Fibroblast of lung (primary cell): ENCODE results near the gene WDR26. TPM values are rescaled to one million over a fixed set of nuclear protein-coding genes. Genes with fewer than 3 reads are reported as not detected.

Source experiments
- DNase-seq, 2 donors: peaks; one replicate each; pipeline versions ENCODE4 v3.0.0 to v3.0.0-alpha.2; 2010; ENCODE audit warnings: low read depth in 2 of 2
- H2AFZ ChIP-seq: 2 replicates; pipeline ENCODE4 v1.5.1; 2012; ENCODE audit warnings: low read length, control low read depth, inconsistent platforms
- H3K27ac ChIP-seq: 2 replicates; pipeline ENCODE4 v1.5.1; 2011; ENCODE audit warnings: low read length, control low read depth; ENCODE audit not compliant: insufficient read depth
- H3K27me3 ChIP-seq: 2 replicates; pipeline ENCODE4 v1.5.1; 2011; ENCODE audit warnings: mild to moderate bottlenecking, low read length; ENCODE audit not compliant: control insufficient read depth, insufficient read depth
- H3K36me3 ChIP-seq: 2 replicates; pipeline ENCODE4 v1.5.1; 2011; ENCODE audit warnings: low read length; ENCODE audit not compliant: control insufficient read depth, insufficient read depth
- H3K4me1 ChIP-seq: 2 replicates; pipeline ENCODE4 v1.5.1; 2011; ENCODE audit warnings: low read length; ENCODE audit not compliant: control insufficient read depth, insufficient read depth; ENCODE audit errors: extremely low read depth
- H3K4me2 ChIP-seq: 2 replicates; pipeline ENCODE4 v1.5.1; 2011; ENCODE audit warnings: low read length, control low read depth; ENCODE audit not compliant: insufficient read depth; ENCODE audit errors: extremely low read depth
- H3K4me3 ChIP-seq, 4 experiments: fragments of 200-600 bp in 1 of 4; sonication (generic) in 1 of 4; replicated peaks in 1 of 4; 2 replicates each; pipeline ENCODE4 v1.5.1; 2011 to 2016; ENCODE audit warnings: low read length in 4 of 4, low read depth in 3 of 4, mild to moderate bottlenecking in 3 of 4, control low read depth in 2 of 4, inconsistent platforms in 1 of 4, mixed read lengths in 1 of 4; ENCODE audit not compliant: insufficient read depth in 1 of 4; ENCODE audit errors: control extremely low read depth in 1 of 4
- H3K79me2 ChIP-seq: 2 replicates; pipeline ENCODE4 v1.5.1; 2012; ENCODE audit warnings: mild to moderate bottlenecking, low read length, inconsistent platforms; ENCODE audit not compliant: control insufficient read depth, insufficient read depth
- H3K9ac ChIP-seq: 2 replicates; pipeline ENCODE4 v1.5.1; 2011; ENCODE audit warnings: mild to moderate bottlenecking, low read length, control low read depth; ENCODE audit not compliant: insufficient read depth
- H3K9me3 ChIP-seq: 2 replicates; pipeline ENCODE4 v1.5.1; 2012; ENCODE audit warnings: low read depth, low read length; ENCODE audit not compliant: control insufficient read depth, insufficient read depth
- H4K20me1 ChIP-seq: 2 replicates; pipeline ENCODE4 v1.5.1; 2011; ENCODE audit warnings: low read length; ENCODE audit not compliant: control insufficient read depth, insufficient read depth; ENCODE audit errors: extremely low read depth
- EZH2 ChIP-seq: IDR thresholded peaks from 2 replicates; pipeline ENCODE4 v1.5.1; 2012; ENCODE audit warnings: low read length, control low read depth, mild to moderate bottlenecking; ENCODE audit errors: missing control alignments
- polyA plus RNA-seq, 2 donors: library from polyadenylated mRNA; depleted of rRNA in 1 of 2; stranded (reverse) in 1 of 2; unstranded in 1 of 2; fragments of >200 nt; gene quantifications; 2 replicates each; pipeline ENCODE4 v1.2.1, GENCODE V29; 2011 to 2012; ENCODE audit warnings: missing spikeins in 1 of 2
- total RNA-seq: library from RNA; depleted of rRNA; stranded (reverse); fragments of >200 nt; gene quantifications from 2 replicates; pipeline ENCODE4 v1.2.1, GENCODE V29; 2014
- TF ChIP-seq, protein P1 (sequence below), 2 donors: IDR thresholded peaks in 1 of 2; conservative IDR thresholded peaks in 1 of 2; 1 replicate in 1 of 2; 2 replicates in 1 of 2; pipeline ENCODE4 v1.5.1; 2011 to 2012; ENCODE audit warnings: low read length in 2 of 2, control low read depth in 1 of 2, inconsistent platforms in 1 of 2, low read depth in 1 of 2, mild to moderate bottlenecking in 1 of 2

Gene WDR26
- total and polyA plus RNA-seq, 2 donors (not counting 1 experiment from before 2014, with no cell fraction given) = 70.4 to 83.4 TPM

DNA sequence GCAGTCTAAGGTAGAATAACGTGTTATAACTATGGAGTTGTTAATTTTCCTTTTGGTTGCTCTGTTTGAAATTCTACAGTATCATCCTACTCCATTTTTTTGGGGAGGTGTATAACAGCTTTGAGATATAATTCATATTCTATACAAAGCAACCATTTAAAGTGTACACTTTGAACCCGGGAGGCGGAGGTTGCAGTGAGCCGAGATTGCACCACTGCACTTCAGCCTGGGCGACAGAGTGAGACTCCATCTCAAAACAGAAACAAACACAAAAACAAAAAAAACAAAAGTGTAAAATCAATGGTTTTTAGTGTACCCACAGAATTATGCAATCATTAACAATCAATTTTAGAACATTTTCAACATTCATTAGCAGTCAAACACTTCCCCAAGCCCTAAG, 44.1 kb downstream of the WDR26 start:
- H3K9ac ChIP-seq = no peak overlapping the region
- no peaks in the 10 kb centered on the region for H4K20me1 ChIP-seq
- no peaks in the 10 kb centered on the region for H3K79me2 ChIP-seq
- TF ChIP-seq EZH2 = no peak
- TF ChIP-seq, protein P1, sequence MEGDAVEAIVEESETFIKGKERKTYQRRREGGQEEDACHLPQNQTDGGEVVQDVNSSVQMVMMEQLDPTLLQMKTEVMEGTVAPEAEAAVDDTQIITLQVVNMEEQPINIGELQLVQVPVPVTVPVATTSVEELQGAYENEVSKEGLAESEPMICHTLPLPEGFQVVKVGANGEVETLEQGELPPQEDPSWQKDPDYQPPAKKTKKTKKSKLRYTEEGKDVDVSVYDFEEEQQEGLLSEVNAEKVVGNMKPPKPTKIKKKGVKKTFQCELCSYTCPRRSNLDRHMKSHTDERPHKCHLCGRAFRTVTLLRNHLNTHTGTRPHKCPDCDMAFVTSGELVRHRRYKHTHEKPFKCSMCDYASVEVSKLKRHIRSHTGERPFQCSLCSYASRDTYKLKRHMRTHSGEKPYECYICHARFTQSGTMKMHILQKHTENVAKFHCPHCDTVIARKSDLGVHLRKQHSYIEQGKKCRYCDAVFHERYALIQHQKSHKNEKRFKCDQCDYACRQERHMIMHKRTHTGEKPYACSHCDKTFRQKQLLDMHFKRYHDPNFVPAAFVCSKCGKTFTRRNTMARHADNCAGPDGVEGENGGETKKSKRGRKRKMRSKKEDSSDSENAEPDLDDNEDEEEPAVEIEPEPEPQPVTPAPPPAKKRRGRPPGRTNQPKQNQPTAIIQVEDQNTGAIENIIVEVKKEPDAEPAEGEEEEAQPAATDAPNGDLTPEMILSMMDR (conservative IDR thresholded peaks at IDR 0.05 in 1 of 2, IDR thresholded peaks at IDR 0.05 in 1 of 2; ENCODE audit: low read depth in 1 of 2, low read length in 2 of 2) = no peak
- no peaks in the 10 kb centered on the region for H3K27me3 ChIP-seq
- H3K4me3 ChIP-seq = no peak overlapping the region
- no peak overlapping the region for H2AFZ ChIP-seq
- H3K36me3 ChIP-seq = peaks cover 10% of the 10 kb centered on the region
- DNase-seq = no peak
- H3K27ac ChIP-seq = no peak overlapping the region
- no peaks in the 10 kb centered on the region for H3K9me3 ChIP-seq
- H3K4me2 ChIP-seq = no peak overlapping the region
- no peaks in the 10 kb centered on the region for H3K4me1 ChIP-seq

DNA sequence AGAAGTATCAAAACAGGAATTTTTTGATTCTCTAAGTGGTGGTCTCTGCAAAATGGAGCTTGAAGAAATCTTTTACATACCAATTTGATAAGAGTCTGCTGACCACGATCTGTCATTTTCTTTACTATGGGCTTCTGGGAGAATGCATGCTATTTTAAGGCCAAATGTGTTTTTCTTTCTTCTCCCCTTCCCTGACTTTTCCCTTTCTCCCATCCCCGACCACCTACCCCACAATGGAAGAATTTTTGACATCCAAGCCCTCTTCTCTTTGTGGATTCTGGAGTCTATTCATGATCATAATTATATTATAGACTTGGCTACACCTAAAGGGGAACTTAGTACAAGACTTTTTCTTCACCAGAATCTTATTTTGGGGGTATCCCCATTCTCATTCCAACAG, 46.7 kb downstream of the WDR26 start:
- Histone ChIP-seq H4K20me1 (no peaks in the 10 kb centered on the region), H3K4me3 (no peak overlapping the region), H3K79me2 (no peaks in the 10 kb centered on the region), H3K4me2 (no peak overlapping the region), H3K27ac (no peak overlapping the region), H3K27me3 (no peaks in the 10 kb centered on the region), H3K4me1 (no peaks in the 10 kb centered on the region), H3K9me3 (no peaks in the 10 kb centered on the region), H3K36me3 (peaks cover 8% of the 10 kb centered on the region), H2AFZ (no peak overlapping the region), H3K9ac (no peak overlapping the region)
- DNase-seq = no peak
- TF ChIP-seq, protein P1 (conservative IDR thresholded peaks at IDR 0.05 in 1 of 2, IDR thresholded peaks at IDR 0.05 in 1 of 2; ENCODE audit: low read depth in 1 of 2, low read length in 2 of 2) = no peak
- TF ChIP-seq EZH2 = no peak

DNA sequence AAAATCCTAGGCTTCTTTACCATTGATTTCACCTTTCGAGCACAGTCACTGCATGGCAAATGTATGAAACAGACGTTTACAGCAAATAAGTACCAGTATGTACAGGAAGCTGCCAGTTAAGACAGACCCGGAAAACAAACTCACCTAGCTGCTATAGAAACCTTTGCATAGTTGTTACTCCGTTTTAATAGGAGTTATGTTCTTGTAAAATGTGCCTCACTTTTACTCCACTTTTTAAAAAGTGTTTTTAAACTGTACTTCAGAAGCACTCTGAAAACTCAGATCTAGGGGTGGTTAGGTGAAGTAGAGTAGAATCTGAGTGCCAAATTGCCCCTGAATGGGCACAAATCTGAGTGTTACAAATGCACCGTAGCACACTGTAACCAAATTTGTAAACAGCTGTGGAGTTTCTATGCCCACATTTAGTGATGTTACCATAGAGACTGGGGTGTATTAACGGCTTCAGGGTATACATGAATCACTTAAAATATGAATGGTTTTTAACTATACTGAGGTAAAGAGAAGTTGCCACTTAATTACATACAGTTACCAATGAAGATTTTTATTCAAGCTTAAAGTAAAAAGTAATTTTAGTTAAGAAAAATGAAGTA, 47.2 kb downstream of the WDR26 start:
- DNase-seq = no peak
- H3K9me3 ChIP-seq = no peaks in the 10 kb centered on the region
- H3K4me1 ChIP-seq = no peaks in the 10 kb centered on the region
- H3K36me3 ChIP-seq = peaks cover 8% of the 10 kb centered on the region
- no peaks in the 10 kb centered on the region for H4K20me1 ChIP-seq
- no peak overlapping the region for H3K27ac ChIP-seq
- H3K9ac ChIP-seq = no peak overlapping the region
- TF ChIP-seq EZH2 = no peak
- TF ChIP-seq, protein P1 (conservative IDR thresholded peaks at IDR 0.05 in 1 of 2, IDR thresholded peaks at IDR 0.05 in 1 of 2; ENCODE audit: low read depth in 1 of 2, low read length in 2 of 2) = no peak
- H3K4me2 ChIP-seq = no peak overlapping the region
- H3K27me3 ChIP-seq = no peaks in the 10 kb centered on the region
- H3K4me3 ChIP-seq = no peak overlapping the region
- H3K79me2 ChIP-seq = no peaks in the 10 kb centered on the region
- H2AFZ ChIP-seq = no peak overlapping the region
